ENCODE measurements around the gene SPART. TPM values are rescaled to one million over a fixed set of nuclear protein-coding genes. Genes with fewer than 3 reads are reported as not detected.
A peak's percentile ranks its signal among the peaks of the same experiment; 100 is the strongest.
"Not testable (repeated sequence)": the region's sequence is repeated elsewhere in the genome, so short reads cannot be mapped to it uniquely, and the experiment has no call there.

The SPART gene
- total RNA-seq, 4 donors from 2014 or later: 95.1 to 157 (median 122) TPM

- Histone ChIP-seq H3K27me3 (no peaks in the 10 kb centered on the region), H3K27ac (replicated peaks in 1 of 4) (no peak overlapping the region), H3K9me3 (no peaks in the 10 kb centered on the region), H3K4me3 (no peak overlapping the region), H3K4me1 (peaks cover 0 to 5% (median 0%) of the 10 kb centered on the region in 4 donors), H3K36me3 (peaks cover 31 to 67% (median 42%) of the 10 kb centered on the region in 4 donors)
- intact Hi-C loops (cut with DNase I): no loop called here
- TF ChIP-seq POLR2A (IDR thresholded peaks at IDR 0.05; ENCODE audit: low read depth): no peak
- TF ChIP-seq CTCF (IDR thresholded peaks at IDR 0.05): no peak
- no peak for DNase-seq (ENCODE audit: extremely low spot score)
- WGBS: 75% methylated on average over 3 of the region's 3 CpGs
These were observed 32.9 kb downstream of the SPART start for GRCh38 chr13:36313047-36313969.

GRCh38 chr13:36310417-36311108 is 35.6 kb downstream of the SPART start:
- Histone ChIP-seq H3K27me3 (no peaks in the 10 kb centered on the region), H3K36me3 (peaks cover 31 to 74% (median 48%) of the 10 kb centered on the region in 4 donors), H3K9me3 (no peaks in the 10 kb centered on the region), H3K4me3 (no peak overlapping the region), H3K27ac (replicated peaks in 1 of 4) (no peak overlapping the region), H3K4me1 (no peaks in the 10 kb centered on the region)
- WGBS: 97% methylated on average over 7 of the region's 7 CpGs
- DNase-seq (ENCODE audit: extremely low spot score): no peak
- intact Hi-C loops (cut with DNase I): no loop called here
- TF ChIP-seq EP300 (IDR thresholded peaks at IDR 0.05) (no peak), POLR2AphosphoS5 (IDR thresholded peaks at IDR 0.05) (no peak), CTCF (IDR thresholded peaks at IDR 0.05) (no peak), POLR2A (IDR thresholded peaks at IDR 0.05; ENCODE audit: low read depth) (no peak)

GRCh38 chr13:36302289-36302688 is 43.9 kb downstream of the SPART start:
- H3K27me3 ChIP-seq: no peaks in the 10 kb centered on the region
- H3K27ac ChIP-seq (replicated peaks in 1 of 4): no peak overlapping the region
- intact Hi-C loops (cut with DNase I): no loop called here
- DNase-seq (ENCODE audit: extremely low spot score): no peak
- H3K36me3 ChIP-seq: peaks cover 7 to 40% (median 20%) of the 10 kb centered on the region in 4 donors
- no peak overlapping the region for H3K4me3 ChIP-seq
- 63% methylated on average over 3 of the region's 3 CpGs for WGBS
- H3K4me1 ChIP-seq: peaks cover 5 to 11% (median 7%) of the 10 kb centered on the region in 4 donors
- no peak for TF ChIP-seq CTCF (IDR thresholded peaks at IDR 0.05)
- TF ChIP-seq POLR2AphosphoS5 (IDR thresholded peaks at IDR 0.05): no peak
- no peak for TF ChIP-seq POLR2A (IDR thresholded peaks at IDR 0.05; ENCODE audit: low read depth)
- no peaks in the 10 kb centered on the region for H3K9me3 ChIP-seq

- H3K36me3 ChIP-seq: peaks cover 7 to 23% (median 12%) of the 10 kb centered on the region in 4 donors
- not testable (repeated sequence) for H3K27ac ChIP-seq (replicated peaks in 1 of 4); H3K4me3 ChIP-seq; H3K9me3 ChIP-seq; DNase-seq (ENCODE audit: extremely low spot score); H3K27me3 ChIP-seq
- intact Hi-C loops (cut with DNase I): loop anchor here (5.0 kb wide), 1 partner anchor 48 kb away; the partner anchor contains the start of gene SPART
- 67% methylated on average over 3 of the region's 3 CpGs for WGBS
- peaks cover 5 to 20% (median 10%) of the 10 kb centered on the region in 4 donors for H3K4me1 ChIP-seq
These were observed 46.7 kb downstream of the SPART start for GRCh38 chr13:36299469-36299868.

- no peaks in the 10 kb centered on the region for H3K27me3 ChIP-seq
- intact Hi-C loops (cut with DNase I): loop anchor here (5.0 kb wide), 1 partner anchor 49 kb away; the partner anchor contains the start of gene SPART
- H3K27ac ChIP-seq (replicated peaks in 1 of 4): peak overlapping the region in 3 of 4 donors; percentile 73 to 83 (median 77)
- peaks cover 5 to 20% (median 10%) of the 10 kb centered on the region in 4 donors for H3K4me1 ChIP-seq
- H3K4me3 ChIP-seq: peak overlapping the region in 3 of 4 donors; percentile 63 to 76 (median 75)
- no peak for DNase-seq (ENCODE audit: extremely low spot score)
- TF ChIP-seq POLR2AphosphoS5 (IDR thresholded peaks at IDR 0.05) (no peak), EP300 (IDR thresholded peaks at IDR 0.05) (no peak), POLR2A (IDR thresholded peaks at IDR 0.05; ENCODE audit: low read depth) (no peak), CTCF (IDR thresholded peaks at IDR 0.05) (no peak)
- H3K9me3 ChIP-seq: no peaks in the 10 kb centered on the region
- WGBS: 38% methylated on average over 4 of the region's 4 CpGs
- H3K36me3 ChIP-seq: peaks cover 0 to 15% (median 8%) of the 10 kb centered on the region in 4 donors
These were observed 47.6 kb downstream of the SPART start for GRCh38 chr13:36298535-36299068.
